Spinal cord (tissue), 10 donors: ENCODE measurements around the gene FRAS1. TPM values are rescaled to one million over a fixed set of nuclear protein-coding genes. Genes with fewer than 3 reads are reported as not detected.
A peak's percentile ranks its signal among the peaks of the same experiment; 100 is the strongest.

Experiments
- DNase-seq, 6 donors: peaks; one replicate each; pipeline versions ENCODE4 v3.0.0 to v3.0.0-alpha.2; 2013 to 2015; ENCODE audit warnings: low spot score in 6 of 6, low read depth in 4 of 6
- H3K27ac ChIP-seq: one replicate; pipeline ENCODE4 v1.5.1; 2013; ENCODE audit warnings: low read depth, low read length, control low read depth
- H3K27me3 ChIP-seq: one replicate; pipeline ENCODE4 v1.6.1; 2013; ENCODE audit warnings: low read length; ENCODE audit not compliant: control insufficient read depth, insufficient read depth
- H3K36me3 ChIP-seq: one replicate; pipeline ENCODE4 v1.6.1; 2013; ENCODE audit warnings: low read length; ENCODE audit not compliant: control insufficient read depth, insufficient read depth
- H3K4me1 ChIP-seq: one replicate; pipeline ENCODE4 v1.6.1; 2013; ENCODE audit warnings: low read length; ENCODE audit not compliant: control insufficient read depth, insufficient read depth
- H3K4me3 ChIP-seq: one replicate; pipeline ENCODE4 v1.5.1; 2013; ENCODE audit warnings: low read depth, low read length, control low read depth
- H3K9me3 ChIP-seq: one replicate; pipeline ENCODE4 v1.6.1; 2013; ENCODE audit warnings: low read length; ENCODE audit not compliant: control insufficient read depth, insufficient read depth
- WGBS: methylation state at CpG from one replicate; pipeline ENCODE4 v1.1.5; 2013; ENCODE audit warnings: missing lambda C conversion rate; ENCODE audit not compliant: insufficient coverage; 5-methylcytosine and 5-hydroxymethylcytosine counted together
- polyA plus RNA-seq, 2 donors: library from polyadenylated mRNA; unstranded; fragments of 120-200 nt; gene quantifications; one replicate each; pipeline ENCODE4 v1.2.1, GENCODE V29; 2013; ENCODE audit not compliant: insufficient read length in 2 of 2
- total RNA-seq, 2 donors: library from RNA; depleted of rRNA in 1 of 2; stranded (reverse); fragments of 120-200 nt in 1 of 2; fragments of >200 nt in 1 of 2; gene quantifications; one replicate each; pipeline versions ENCODE4 v1.2.3 to v1.2.4, GENCODE V29; 2013 to 2014
- donor health status: healthy.

The FRAS1 gene
- total and polyA plus RNA-seq, 4 donors: 7.5 to 24.0 (median 16.5) TPM

GRCh38 chr4:78566834-78567499 lies 509.8 kb downstream of the FRAS1 start:
- no peaks in the 10 kb centered on the region for H3K27me3 ChIP-seq
- H3K4me1 ChIP-seq: no peaks in the 10 kb centered on the region
- H3K9me3 ChIP-seq: no peaks in the 10 kb centered on the region
- no peak overlapping the region for H3K4me3 ChIP-seq
- H3K36me3 ChIP-seq: no peaks in the 10 kb centered on the region
- H3K27ac ChIP-seq: peak overlapping the region; percentile 87
- 82% methylated on average over 7 of the region's 8 CpGs for WGBS
- DNase-seq: no peak

GRCh38 chr4:78567500-78568060 lies 510.5 kb downstream of the FRAS1 start:
- Histone ChIP-seq H3K36me3 (no peaks in the 10 kb centered on the region), H3K27me3 (no peaks in the 10 kb centered on the region), H3K27ac (peak overlapping the region; percentile 87), H3K4me1 (no peaks in the 10 kb centered on the region), H3K9me3 (no peaks in the 10 kb centered on the region), H3K4me3 (no peak overlapping the region)
- no CpG with 5 or more reads among the region's 2 CpGs for WGBS
- DNase-seq: no peak

GRCh38 chr4:78568640-78569305 lies 511.6 kb downstream of the FRAS1 start:
- WGBS: 100% methylated on average over 1 of the region's 3 CpGs
- Histone ChIP-seq H3K9me3 (no peaks in the 10 kb centered on the region), H3K4me3 (no peak overlapping the region), H3K27me3 (no peaks in the 10 kb centered on the region), H3K36me3 (no peaks in the 10 kb centered on the region), H3K27ac (peak overlapping the region; percentile 87), H3K4me1 (no peaks in the 10 kb centered on the region)
- DNase-seq: peak in 1 of 6 donors; percentile 19

GRCh38 chr4:78569306-78569821 lies 512.2 kb downstream of the FRAS1 start:
- H3K4me1 ChIP-seq: no peaks in the 10 kb centered on the region
- peak in 1 of 6 donors; percentile 33 for DNase-seq
- 69% methylated on average over 2 of the region's 6 CpGs for WGBS

GRCh38 chr4:78570117-78570516 lies 513.0 kb downstream of the FRAS1 start:
- Histone ChIP-seq H3K27ac (no peak overlapping the region), H3K27me3 (no peaks in the 10 kb centered on the region), H3K4me1 (no peaks in the 10 kb centered on the region), H3K36me3 (no peaks in the 10 kb centered on the region), H3K9me3 (no peaks in the 10 kb centered on the region), H3K4me3 (no peak overlapping the region)
- WGBS: no CpG with 5 or more reads among the region's 2 CpGs
- no peak for DNase-seq

More at GRCh38 chr4:78569306-78569821, 512.2 kb downstream of the FRAS1 start:
- no peaks in the 10 kb centered on the region for H3K9me3 ChIP-seq
- no peaks in the 10 kb centered on the region for H3K36me3 ChIP-seq
- H3K4me3 ChIP-seq: no peak overlapping the region
- no peaks in the 10 kb centered on the region for H3K27me3 ChIP-seq
- peak overlapping the region; percentile 87 for H3K27ac ChIP-seq

GRCh38 chr4:78571804-78572203 lies 514.7 kb downstream of the FRAS1 start:
- no peaks in the 10 kb centered on the region for H3K9me3 ChIP-seq
- H3K4me3 ChIP-seq: no peak overlapping the region
- peak in 1 of 6 donors; percentile 60 for DNase-seq
- no peaks in the 10 kb centered on the region for H3K4me1 ChIP-seq
- WGBS: no CpG with 5 or more reads among the region's 1 CpG
- no peak overlapping the region for H3K27ac ChIP-seq
- no peaks in the 10 kb centered on the region for H3K27me3 ChIP-seq
- no peaks in the 10 kb centered on the region for H3K36me3 ChIP-seq

GRCh38 chr4:78578674-78579425 lies 521.7 kb downstream of the FRAS1 start:
- no peak overlapping the region for H3K27ac ChIP-seq
- no peaks in the 10 kb centered on the region for H3K4me1 ChIP-seq
- H3K36me3 ChIP-seq: no peaks in the 10 kb centered on the region
- 79% methylated on average over 3 of the region's 3 CpGs for WGBS
- no peak overlapping the region for H3K4me3 ChIP-seq
- H3K27me3 ChIP-seq: no peaks in the 10 kb centered on the region
- no peaks in the 10 kb centered on the region for H3K9me3 ChIP-seq
- DNase-seq: no peak

GRCh38 chr4:78581618-78582017 lies 524.5 kb downstream of the FRAS1 start:
- Histone ChIP-seq H3K27ac (no peak overlapping the region), H3K4me3 (no peak overlapping the region), H3K36me3 (no peaks in the 10 kb centered on the region), H3K9me3 (no peaks in the 10 kb centered on the region), H3K27me3 (no peaks in the 10 kb centered on the region), H3K4me1 (no peaks in the 10 kb centered on the region)
- DNase-seq: no peak
- 100% methylated on average over 2 of the region's 3 CpGs for WGBS

- Histone ChIP-seq H3K9me3 (no peaks in the 10 kb centered on the region), H3K4me1 (no peaks in the 10 kb centered on the region), H3K27me3 (no peaks in the 10 kb centered on the region), H3K36me3 (no peaks in the 10 kb centered on the region), H3K27ac (no peak overlapping the region), H3K4me3 (no peak overlapping the region)
- 88% methylated on average over 3 of the region's 4 CpGs for WGBS
- no peak for DNase-seq
Measured at GRCh38 chr4:78584863-78585547, 527.9 kb downstream of the FRAS1 start.
